ENCODE measurements around the gene BLVRB. TPM values are rescaled to one million over a fixed set of nuclear protein-coding genes. Genes with fewer than 3 reads are reported as not detected.

Gene BLVRB
- 41.4 and 51.0 TPM in 2 replicates for total RNA-seq

GRCh38 chr19:40465557-40466218, at the start of gene BLVRB:
TSS of gene BLVRB (minus strand) at chr19:40465745. CDS start at chr19:40465688, 57 bp downstream.

DNA sequence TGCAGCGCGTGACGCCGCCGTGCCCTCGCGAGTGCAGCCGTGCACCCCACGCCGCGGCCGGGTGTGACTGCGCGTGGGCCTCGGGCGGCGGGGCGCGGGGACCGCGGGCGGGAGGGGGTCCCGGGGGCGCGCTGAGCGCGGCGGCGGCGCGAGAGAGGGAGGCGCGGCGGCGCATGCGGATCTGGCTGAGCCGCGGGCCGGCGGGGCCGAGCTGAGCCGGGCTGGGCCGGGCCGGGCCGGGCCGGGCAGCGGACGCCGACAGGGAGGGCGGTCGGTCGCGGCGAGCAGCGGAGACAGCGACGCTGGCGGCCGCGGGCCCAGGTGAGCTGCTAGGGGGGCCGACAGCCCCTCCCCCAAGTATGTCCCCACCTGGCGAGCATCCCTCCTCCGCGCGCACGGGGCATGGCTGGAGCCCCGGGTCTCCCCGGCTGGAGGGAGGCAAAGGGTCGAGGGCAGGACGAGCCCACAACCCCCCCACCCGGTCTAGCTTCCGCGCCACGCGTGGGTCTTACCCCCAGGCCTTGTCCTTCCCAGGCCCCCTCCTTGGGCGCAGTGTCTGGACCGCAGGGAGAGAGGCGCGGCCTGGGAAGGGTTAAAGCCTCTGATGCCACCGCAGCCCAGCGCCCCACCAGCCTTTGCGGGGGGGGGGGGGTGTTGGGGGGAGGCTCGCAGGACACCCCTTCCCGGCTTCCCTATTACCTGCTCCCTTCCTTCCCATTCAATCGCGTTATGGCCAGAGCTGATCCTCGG, 1.6 kb upstream of the BLVRB start, which contains the start of gene SPTBN4:
TSS of gene SPTBN4 (plus strand) at position 17 of the 750 bp plus-strand sequence. CDS start 5,621 bp downstream, outside the sequence.

DNA sequence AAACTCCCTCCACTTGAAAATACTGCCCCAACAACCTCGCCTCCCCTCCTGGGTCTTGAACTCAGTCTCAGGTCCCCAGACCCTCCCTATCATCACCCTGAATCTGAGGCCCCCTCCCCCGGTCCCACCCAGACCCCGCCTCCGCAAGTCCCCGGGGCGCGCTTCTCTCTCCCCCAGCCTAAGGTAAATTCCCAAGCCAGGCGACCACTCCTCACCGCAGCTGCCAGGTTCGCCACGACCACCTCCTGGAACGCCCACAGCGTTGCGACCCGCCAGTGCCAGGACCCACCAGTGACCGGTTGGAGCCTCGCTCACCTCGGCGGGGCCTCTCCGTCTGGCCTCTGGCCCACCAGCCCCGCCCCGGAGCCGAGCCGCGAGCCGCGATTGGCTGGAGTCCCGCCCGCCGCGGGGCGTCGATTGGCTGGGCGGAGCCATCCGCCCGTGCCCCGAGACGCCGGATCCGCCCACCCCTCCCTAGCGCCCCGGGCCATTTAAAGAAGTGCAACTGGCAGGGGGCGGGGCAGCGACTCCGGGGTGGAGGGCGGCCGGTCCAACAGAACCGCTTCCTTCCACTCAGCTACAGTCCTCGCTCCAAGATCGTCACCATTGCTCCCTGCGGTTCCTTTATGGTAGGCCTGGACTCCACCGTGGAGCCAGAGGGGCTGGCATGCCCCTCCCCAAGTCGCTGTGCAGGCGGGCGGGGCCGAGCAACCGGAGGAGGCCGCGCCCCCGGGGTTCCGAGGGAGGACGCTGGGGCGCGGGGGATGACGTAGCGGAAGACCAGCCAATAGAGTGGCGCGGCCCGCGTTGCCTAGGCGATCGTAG, 21.3 kb downstream of the BLVRB start, which contains the start of gene SERTAD3:
TSS of gene SERTAD3 (minus strand) at position 336 of the 825 bp plus-strand sequence. CDS start 2,255 bp downstream, outside the sequence.

GRCh38 chr19:40425450-40426287, 39.9 kb downstream of the BLVRB start, which contains the start of gene SERTAD1:
TSS of gene SERTAD1 (minus strand) at chr19:40425992. CDS start at chr19:40423546, 2,446 bp downstream.

GRCh38 chr19:40413291-40413845, 52.2 kb downstream of the BLVRB start, which contains the start of gene PRX:
TSS of gene PRX (minus strand) at chr19:40413378. CDS start at chr19:40407932, 5,446 bp downstream.

Small RNA genes lying within 50 kb of the gene (small RNA-seq; reads per million reads assigned to genes)
- gene RF00017, result not detected

Other genes starting within 250 kb of the BLVRB start
- not detected in 2 replicates for gene TTC9B, start 247.4 kb downstream of the BLVRB start, total RNA-seq
- gene CCNP, start 239.1 kb downstream of the BLVRB start, total RNA-seq, result under 0.01 TPM in 1 of 2 replicates, not detected in the other
- 40.0 and 45.1 TPM in 2 replicates for gene AKT2, start 180.4 kb downstream of the BLVRB start, total RNA-seq
- 7.3 and 7.8 TPM in 2 replicates for gene C19orf47, start 117.3 kb downstream of the BLVRB start, total RNA-seq
- 202 and 270 TPM in 2 replicates for gene PLD3, start 117.0 kb downstream of the BLVRB start, total RNA-seq
- under 0.01 and 0.10 TPM in 2 replicates for gene HIPK4, start 75.6 kb downstream of the BLVRB start, total RNA-seq
- 1.2 and 1.3 TPM in 2 replicates for gene PRX, start 52.4 kb downstream of the BLVRB start, total RNA-seq
- gene SERTAD1, start 39.8 kb downstream of the BLVRB start, total RNA-seq, result 11.4 and 16.3 TPM in 2 replicates
- gene SERTAD3, start 21.4 kb downstream of the BLVRB start, total RNA-seq, result 28.3 and 34.3 TPM in 2 replicates
- gene SPTBN4, start 1.3 kb upstream of the BLVRB start, total RNA-seq, result not detected in 2 replicates
- 20.2 and 29.7 TPM in 2 replicates for gene SHKBP1, start 111.1 kb upstream of the BLVRB start, total RNA-seq
- gene LTBP4, start 135.6 kb upstream of the BLVRB start, total RNA-seq, result 5.3 and 33.6 TPM in 2 replicates
- gene NUMBL, start 224.9 kb upstream of the BLVRB start, total RNA-seq, result 23.5 and 30.2 TPM in 2 replicates

Measured in vein endothelial cell (primary cell).